Thyroid gland (tissue), 4 donors: ENCODE data around the gene COL19A1. TPM values are rescaled to one million over a fixed set of nuclear protein-coding genes. Genes with fewer than 3 reads are reported as not detected.

Source experiments
- DNase-seq, 2 donors: peaks; one replicate each; pipeline ENCODE4 v3.0.0-alpha.2; 2019
- H3K27ac ChIP-seq, 3 donors: fragments of 200-600 bp; sonication (generic); 1 replicate in 2 of 3; 2 replicates in 1 of 3; pipeline ENCODE4 v1.5.1; 2016 to 2019; ENCODE audit warnings: mild to moderate bottlenecking in 1 of 3, moderate library complexity in 1 of 3
- H3K27me3 ChIP-seq: fragments of 200-600 bp; sonication (generic); one replicate; pipeline ENCODE4 v1.5.1; 2019
- H3K36me3 ChIP-seq, 2 donors: fragments of 200-600 bp; sonication (generic); one replicate each; pipeline ENCODE4 v1.5.1; 2016 to 2019
- H3K4me1 ChIP-seq, 2 donors: fragments of 200-600 bp; sonication (generic); one replicate each; pipeline ENCODE4 v1.5.1; 2017 to 2019
- H3K4me3 ChIP-seq, 3 donors: fragments of 200-600 bp; sonication (generic); replicated peaks in 1 of 3; 1 replicate in 2 of 3; 2 replicates in 1 of 3; pipeline ENCODE4 v1.5.1; 2016; ENCODE audit warnings: mild to moderate bottlenecking in 1 of 3
- H3K9me3 ChIP-seq: fragments of 200-600 bp; sonication (generic); one replicate; pipeline ENCODE4 v1.5.1; 2017
- CTCF ChIP-seq, 6 experiments: fragments of 200-600 bp in 3 of 6; fragments of 450-650 bp in 3 of 6; sonication (generic) in 3 of 6; IDR thresholded peaks; one replicate each; pipeline ENCODE4 v1.5.1; 2016 to 2019; ENCODE audit warnings: antibody characterized with exemption in 6 of 6, mild to moderate bottlenecking in 2 of 6, inconsistent platforms in 1 of 6, moderate library complexity in 1 of 6
- POLR2A ChIP-seq, 2 donors: fragments of 450-650 bp; IDR thresholded peaks; one replicate each; pipeline ENCODE4 v1.6.1; 2017; ENCODE audit warnings: antibody characterized with exemption in 2 of 2, mild to moderate bottlenecking in 2 of 2, moderate library complexity in 1 of 2
- WGBS, 2 donors: methylation state at CpG; one replicate each; pipeline ENCODE4 v1.1.5; 2017; 5-methylcytosine and 5-hydroxymethylcytosine counted together
- intact Hi-C: fragments of 100-400 bp; cut with DNase I; formaldehyde crosslinking; loops from one replicate; pipeline ENCODE4 v1.15.1; 2023
- total RNA-seq, 4 donors: library from RNA; depleted of rRNA; stranded (reverse); fragments of >200 nt; gene quantifications; one replicate each; pipeline ENCODE4 v1.2.3, GENCODE V29; 2016

Gene COL19A1
- total RNA-seq, 4 donors from 2014 or later, result not detected

- Histone ChIP-seq H3K27ac (no peak overlapping the region), H3K4me3 (no peak overlapping the region), H3K9me3 (no peaks in the 10 kb centered on the region), H3K36me3 (no peaks in the 10 kb centered on the region), H3K27me3 (no peaks in the 10 kb centered on the region), H3K4me1 (no peaks in the 10 kb centered on the region)
- no peak for DNase-seq
- intact Hi-C loops, result no loop called here
- TF ChIP-seq POLR2A (IDR thresholded peaks at IDR 0.05) (no peak), CTCF (IDR thresholded peaks at IDR 0.05) (no peak)
- WGBS, 2 donors, result 90 to 94% methylated on average over 1 of the region's 1 CpG
Measured at GRCh38 chr6:70130865-70131264, 264.5 kb downstream of the COL19A1 start.

- H3K27ac ChIP-seq, result no peak overlapping the region
- no peak overlapping the region for H3K4me3 ChIP-seq
- H3K4me1 ChIP-seq, result no peaks in the 10 kb centered on the region
- no peaks in the 10 kb centered on the region for H3K27me3 ChIP-seq
- no peak for DNase-seq
- 69 to 82% methylated on average over 2 of the region's 2 CpGs for WGBS, 2 donors
- TF ChIP-seq POLR2A (IDR thresholded peaks at IDR 0.05) (no peak), CTCF (IDR thresholded peaks at IDR 0.05) (no peak)
- no peaks in the 10 kb centered on the region for H3K9me3 ChIP-seq
- intact Hi-C loops, result no loop called here
- H3K36me3 ChIP-seq, result no peaks in the 10 kb centered on the region
Measured at GRCh38 chr6:70131528-70131927, 265.2 kb downstream of the COL19A1 start.

- Histone ChIP-seq H3K4me3 (no peak overlapping the region), H3K27me3 (no peaks in the 10 kb centered on the region), H3K36me3 (no peaks in the 10 kb centered on the region), H3K27ac (no peak overlapping the region), H3K9me3 (no peaks in the 10 kb centered on the region), H3K4me1 (no peaks in the 10 kb centered on the region)
- TF ChIP-seq CTCF (IDR thresholded peaks at IDR 0.05), result no peak
- no peak for TF ChIP-seq POLR2A (IDR thresholded peaks at IDR 0.05)
- no peak for DNase-seq
- 85 to 90% methylated on average over 4 of the region's 4 CpGs for WGBS, 2 donors
- intact Hi-C loops, result no loop called here
Measured at GRCh38 chr6:70133246-70133645, 266.9 kb downstream of the COL19A1 start.

GRCh38 chr6:70134542-70134941 is 268.2 kb downstream of the COL19A1 start:
- intact Hi-C loops, result no loop called here
- WGBS, 2 donors, result 96% methylated on average over 2 of the region's 2 CpGs

More at GRCh38 chr6:70134542-70134941, 268.2 kb downstream of the COL19A1 start:
- DNase-seq, result no peak
- Histone ChIP-seq H3K9me3 (no peaks in the 10 kb centered on the region), H3K36me3 (no peaks in the 10 kb centered on the region), H3K4me3 (no peak overlapping the region), H3K27me3 (no peaks in the 10 kb centered on the region), H3K27ac (no peak overlapping the region), H3K4me1 (no peaks in the 10 kb centered on the region)
- TF ChIP-seq CTCF (IDR thresholded peaks at IDR 0.05) (no peak), POLR2A (IDR thresholded peaks at IDR 0.05) (no peak)
